Measurements from ENCODE around the gene SCUBE3.

SCUBE3 gene

DNA sequence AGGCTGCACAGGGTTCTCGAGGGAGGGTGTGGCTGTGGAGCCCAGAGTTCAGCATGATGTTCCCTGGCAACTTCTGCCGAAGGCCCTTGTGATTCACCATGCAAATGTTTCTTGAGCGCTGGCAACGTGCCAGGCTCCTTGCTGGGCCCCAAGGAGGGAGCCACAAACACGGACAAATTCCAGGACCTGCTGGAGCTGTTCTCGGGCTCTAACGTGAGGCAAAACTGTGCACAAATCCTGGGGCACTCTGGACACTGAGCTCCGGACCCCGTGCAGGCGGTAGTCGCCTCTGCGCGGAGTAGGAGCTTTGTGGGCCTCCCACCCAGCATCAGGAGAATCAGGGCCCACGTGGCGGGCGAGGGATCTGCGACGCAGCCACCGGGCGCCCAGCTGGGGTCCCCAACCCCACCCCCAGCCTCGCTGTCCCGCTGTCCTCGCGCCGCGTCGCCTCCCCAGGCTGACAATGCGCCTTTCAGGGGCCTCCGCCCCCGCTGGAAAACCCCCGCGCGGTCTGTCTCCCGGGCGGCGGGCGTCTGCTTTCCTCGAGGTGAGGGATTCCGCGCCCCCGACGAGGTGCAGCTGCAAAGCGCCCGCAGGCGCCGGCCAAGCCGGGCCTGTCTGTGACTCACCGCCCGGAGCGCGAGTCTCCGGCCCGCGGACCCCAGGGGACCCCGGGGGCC lies 31.7 kb upstream of the SCUBE3 start:
- DNase-seq (ENCODE audit: low read depth): peak; percentile 58

DNA sequence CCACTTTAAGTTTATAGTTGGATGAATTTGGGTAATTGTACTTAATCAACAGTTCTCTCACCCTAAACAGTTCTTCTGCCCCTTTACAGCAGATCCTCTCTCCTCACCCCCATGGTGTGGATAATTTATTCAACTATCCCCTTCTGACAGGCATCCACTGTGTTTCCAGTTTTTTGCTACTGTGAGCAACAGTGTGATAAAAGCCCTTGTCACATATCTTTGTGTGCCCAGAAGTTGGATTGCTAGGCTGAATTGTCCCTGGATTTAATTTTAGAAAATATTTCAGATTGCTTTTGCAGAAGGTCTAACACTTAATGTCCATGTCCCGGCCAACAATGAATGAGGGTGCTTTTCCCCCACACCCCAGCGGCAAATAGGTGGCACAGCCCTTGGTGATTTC lies 30.5 kb upstream of the SCUBE3 start:
- DNase-seq (ENCODE audit: low read depth): no peak

DNA sequence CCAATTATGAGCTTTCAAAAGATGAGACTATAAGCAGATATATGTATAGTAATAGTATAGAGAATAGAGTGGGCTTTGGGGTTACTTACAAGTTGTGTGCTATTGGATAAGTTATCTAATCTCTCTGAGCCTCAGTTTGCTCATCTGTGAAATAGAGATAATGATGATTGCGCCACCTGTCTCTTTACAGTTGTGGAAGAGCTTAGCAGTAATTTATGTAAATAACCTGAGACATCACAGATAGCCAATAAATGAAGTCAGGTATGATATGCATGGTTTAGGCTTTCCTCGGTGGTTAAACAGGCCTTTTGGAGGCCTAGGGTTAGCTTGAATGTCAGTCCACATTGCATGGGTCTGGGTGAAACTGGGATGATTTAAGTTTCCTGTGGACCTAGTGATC lies 29.8 kb upstream of the SCUBE3 start:
- DNase-seq (ENCODE audit: low read depth): no peak

DNA sequence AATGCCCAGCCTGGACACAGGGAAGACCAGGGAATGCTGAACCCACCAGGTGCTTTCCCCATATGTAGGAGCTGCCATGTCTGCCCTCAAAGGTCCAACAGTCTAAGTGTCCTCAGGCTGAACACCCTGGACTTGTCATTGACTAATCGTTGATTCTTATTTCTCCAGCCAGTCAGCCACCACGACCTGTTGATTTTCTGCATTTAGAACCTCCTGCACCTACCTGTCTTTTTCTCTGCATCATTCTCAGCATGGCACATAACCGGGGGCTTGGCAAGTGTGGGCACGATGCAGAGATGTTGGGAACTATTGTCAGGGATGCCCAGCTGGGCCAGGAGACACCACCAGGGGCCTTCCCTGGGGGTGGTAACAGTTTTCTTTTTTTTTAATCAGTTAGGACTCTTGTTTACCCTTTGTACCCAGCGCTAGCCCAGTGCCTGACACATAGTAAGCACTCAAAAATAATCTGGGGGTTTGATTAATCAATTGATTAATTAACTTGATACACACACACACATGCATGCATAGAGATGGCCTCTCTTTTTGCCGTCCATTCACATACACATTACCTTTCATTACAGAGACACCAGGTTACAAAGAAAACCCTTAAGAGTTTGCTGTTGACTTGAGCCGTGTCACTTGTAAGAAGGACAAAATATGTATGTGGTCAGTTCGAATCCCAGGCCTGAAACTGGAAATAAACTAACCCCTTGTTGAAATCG lies 29.0 kb upstream of the SCUBE3 start:
- no peak for DNase-seq (ENCODE audit: low read depth)

DNA sequence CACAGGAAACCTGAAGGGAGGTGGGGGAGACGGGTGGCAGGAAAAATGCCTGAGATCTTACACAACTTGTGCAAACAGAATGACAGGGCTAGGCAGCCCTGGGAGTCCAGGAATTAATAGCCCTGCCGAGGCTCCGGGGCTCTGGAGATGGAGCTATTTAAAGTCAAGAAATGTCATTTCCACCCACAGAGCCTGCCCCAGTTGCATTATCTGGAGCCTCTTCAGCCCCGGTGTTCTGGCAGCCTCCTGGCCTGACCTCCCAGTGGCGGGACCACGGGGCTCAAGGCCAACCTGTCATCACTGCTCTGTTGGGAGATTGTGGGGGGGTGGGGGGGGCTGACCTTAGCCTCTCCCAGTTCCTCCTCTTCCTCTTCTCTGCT lies 28.5 kb upstream of the SCUBE3 start:
- DNase-seq (ENCODE audit: low read depth): no peak

DNA sequence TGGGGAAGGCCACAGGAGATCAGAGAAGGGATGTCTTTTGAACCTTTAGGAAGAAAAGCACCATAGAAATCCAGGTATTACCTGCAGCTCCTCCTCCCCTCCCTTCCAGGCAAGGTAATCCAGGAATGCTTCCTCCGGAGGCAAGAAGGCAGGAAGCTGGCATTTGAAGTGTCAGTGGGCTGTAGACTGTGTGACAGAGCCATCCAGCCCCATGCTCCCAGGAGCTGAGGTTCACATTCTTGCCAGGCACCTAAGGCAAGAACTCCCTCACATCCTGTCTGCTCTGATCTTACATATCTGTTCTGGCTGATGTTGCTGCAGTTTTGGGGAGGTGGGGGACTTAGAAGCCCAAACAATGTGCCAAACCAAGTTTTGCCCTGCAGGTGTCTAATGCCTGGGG lies 27.8 kb upstream of the SCUBE3 start:
- no peak for DNase-seq (ENCODE audit: low read depth)

DNA sequence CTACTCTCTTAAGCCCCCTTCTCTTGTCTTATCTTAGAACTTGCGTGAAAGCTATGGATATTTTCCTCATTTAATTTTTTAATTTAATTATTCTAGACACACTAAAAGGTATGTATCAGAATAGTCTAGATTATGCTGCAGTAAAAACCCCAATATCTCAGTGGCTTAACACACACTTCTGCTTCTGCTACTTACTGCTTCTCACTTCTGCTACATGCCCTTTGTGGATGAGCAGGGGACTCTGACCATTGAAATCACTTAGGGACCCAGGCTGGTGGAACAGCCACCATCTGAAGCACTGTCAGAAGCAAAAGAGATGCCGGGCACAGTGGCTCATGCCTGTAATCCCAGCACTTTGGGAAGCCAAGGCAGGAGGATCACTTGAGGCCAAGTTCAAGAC lies 27.2 kb upstream of the SCUBE3 start:
- no peak for DNase-seq (ENCODE audit: low read depth)

DNA sequence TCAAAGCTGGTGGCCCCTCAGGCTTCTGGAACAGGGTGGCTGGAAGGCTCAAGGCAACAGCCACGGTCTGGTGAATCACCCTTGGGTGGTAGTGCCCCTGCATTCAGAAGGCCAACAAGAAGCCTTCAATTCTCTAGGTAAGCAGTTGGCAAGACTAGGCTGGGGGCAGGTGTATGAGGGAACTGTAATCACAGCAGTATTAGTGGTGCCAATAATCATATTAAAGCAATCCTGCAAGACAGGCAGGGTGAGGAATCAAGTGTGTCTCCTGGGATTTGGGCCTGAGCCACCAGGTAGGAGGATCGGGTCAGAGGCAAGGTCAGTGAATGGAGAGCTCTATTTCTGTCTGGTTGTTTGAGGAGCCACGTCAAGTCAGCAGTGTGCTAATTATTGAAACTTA lies 24.9 kb upstream of the SCUBE3 start:
- no peak for DNase-seq (ENCODE audit: low read depth)

DNA sequence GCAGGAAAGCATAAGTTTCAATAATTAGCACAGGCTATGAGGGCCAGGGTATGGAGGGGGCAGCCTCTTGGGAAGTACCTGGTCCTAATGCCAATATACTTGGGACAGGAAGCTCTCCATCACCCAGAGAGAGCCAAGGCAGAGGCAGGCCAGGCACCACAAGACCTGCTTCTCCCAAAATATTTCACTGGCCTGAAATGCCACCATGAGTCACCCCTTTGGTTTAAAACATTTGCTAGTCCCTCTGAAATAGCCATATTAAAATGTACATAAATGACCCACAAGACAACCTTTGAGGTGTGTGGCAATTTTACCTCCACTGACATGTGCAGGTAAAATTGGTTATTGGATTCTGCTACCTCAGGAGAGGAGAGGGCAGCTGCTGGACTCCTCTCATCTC lies 23.4 kb upstream of the SCUBE3 start:
- DNase-seq (ENCODE audit: low read depth): no peak

DNA sequence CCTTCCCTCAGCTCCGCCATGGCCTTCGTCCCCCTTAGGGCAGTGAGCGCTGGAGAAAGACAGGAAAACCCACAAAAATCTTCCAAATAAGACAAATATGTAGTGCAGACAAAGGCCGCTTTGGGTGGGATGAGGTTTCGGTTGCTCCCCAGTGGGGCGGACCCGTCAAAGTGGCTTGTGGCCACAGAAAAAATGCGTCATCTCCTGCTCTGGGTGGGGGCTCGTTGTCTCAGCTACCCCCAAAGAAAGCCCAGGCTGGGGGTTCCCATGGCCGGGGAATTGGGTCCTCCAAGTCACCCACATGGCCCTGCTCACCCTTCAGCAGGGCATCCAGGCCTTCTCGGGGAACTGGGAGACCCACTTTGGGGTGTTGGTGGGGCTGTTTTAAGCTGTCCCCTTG lies 21.9 kb upstream of the SCUBE3 start:
- no peak for DNase-seq (ENCODE audit: low read depth)

DNA sequence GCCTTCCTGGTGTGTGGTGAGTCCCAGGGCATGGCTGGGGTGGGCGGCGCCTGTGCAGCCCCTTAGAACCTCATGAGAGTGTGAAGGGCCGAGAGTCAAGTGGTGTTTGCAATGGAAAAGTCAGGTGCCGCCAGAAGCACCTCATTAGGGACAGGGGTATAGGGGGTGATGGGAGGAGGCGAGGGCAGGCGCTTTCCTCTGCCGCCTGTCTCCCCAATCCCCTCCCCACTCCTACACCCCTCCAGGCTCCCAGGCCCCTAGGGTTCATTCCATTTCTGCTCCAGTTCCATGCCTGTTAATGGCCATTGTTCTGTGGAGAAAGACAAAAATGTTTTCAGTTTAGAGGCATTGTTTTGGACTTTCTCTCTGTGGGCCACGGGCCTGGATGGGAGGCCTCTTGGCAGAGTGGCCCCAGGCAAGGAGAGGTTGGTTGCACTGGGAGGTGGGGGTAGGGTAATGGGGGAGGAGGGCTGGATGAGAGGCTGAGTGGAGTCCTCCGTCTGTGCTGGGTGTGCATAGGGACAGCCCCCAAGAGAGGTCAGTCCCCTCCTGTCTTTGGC lies 21.4 kb upstream of the SCUBE3 start:
- no peak for DNase-seq (ENCODE audit: low read depth)

DNA sequence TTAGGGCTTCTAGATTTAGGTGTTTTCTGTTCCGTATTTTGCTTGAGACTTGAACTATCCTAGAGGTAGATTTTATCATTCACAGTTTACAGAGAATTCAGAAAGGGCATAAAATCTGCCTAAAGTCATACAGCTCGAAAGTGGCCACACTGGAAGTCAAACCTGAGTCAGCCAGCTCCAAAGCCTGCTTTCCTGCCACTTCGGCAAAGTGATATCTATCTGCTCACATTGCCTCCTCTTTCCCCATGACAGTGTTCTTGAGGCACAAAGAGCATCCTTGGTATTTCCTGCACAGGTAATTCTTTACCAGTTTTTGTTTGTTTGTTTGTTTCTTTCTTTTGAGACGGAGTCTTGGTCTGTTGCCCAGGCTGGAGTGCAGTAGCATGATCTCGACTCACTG lies 19.4 kb upstream of the SCUBE3 start:
- no peak for DNase-seq (ENCODE audit: low read depth)

DNA sequence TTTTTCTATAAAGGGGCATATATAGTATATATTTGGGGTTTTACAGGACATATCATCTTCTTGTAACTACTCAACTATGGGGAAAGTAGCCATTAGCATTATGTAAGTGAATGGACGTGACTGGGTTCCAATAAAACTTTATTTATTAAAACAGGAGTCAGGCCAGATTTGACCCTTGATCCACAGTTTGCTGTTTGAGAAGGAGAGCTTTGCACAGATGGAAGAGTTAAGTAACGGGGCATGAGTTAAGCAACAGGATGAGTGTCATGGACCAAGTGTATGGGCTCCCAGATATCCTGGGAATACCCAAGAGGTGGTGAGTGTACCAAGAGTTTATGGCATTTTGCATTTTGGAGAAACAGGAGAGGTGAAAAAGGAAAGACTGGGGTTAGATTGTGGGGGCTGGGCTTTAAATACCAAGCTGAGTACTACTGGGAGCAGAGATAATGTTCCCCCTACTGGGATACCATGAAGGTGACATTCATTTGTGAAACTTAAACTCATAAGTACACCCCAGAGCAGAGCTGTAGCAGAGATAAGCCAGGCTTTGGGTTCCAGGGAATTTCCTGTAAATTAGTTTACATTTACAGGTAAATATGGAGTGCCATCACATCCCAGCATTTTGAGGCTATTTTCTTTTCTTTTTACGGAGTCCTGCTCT lies 18.5 kb upstream of the SCUBE3 start:
- no peak for DNase-seq (ENCODE audit: low read depth)

DNA sequence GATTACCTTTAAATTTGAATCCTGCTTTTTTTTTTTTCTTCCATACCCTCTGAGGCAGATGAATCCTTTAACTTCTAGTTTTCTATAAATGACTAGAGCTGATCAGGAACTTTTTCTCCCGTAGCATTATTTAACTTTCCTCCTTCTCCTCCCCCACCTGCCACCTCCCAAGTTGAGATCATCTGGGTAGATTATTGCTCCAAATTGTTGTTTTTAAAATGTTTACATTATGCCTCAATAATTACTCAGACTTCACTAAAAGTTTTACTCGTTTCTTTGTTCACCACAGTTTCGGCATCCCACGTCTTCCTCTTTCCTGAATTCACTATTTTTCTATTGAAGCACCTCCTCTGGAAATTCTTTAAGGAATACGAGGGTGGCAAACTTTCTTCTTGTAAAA lies 16.6 kb upstream of the SCUBE3 start:
- no peak for DNase-seq (ENCODE audit: low read depth)

DNA sequence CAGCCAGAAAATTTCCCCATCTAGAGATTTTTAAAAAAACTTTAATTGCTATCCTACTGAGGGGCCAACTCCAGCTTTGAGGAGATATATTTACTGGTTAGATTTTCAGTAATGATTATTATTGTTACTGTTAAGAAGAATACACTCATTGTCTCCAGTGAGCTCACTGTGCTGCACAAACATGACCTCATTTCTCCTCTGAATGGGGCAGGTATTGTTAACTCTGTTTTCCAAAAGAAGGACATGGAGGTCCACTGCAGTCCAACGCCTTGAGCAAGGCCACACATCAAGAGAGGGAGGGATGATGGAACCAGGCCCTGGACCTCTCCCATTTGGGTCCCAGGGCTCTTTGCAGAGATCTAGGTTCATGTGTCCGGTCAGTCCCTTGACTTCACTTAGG lies 13.9 kb upstream of the SCUBE3 start:
- DNase-seq (ENCODE audit: low read depth): no peak

DNA sequence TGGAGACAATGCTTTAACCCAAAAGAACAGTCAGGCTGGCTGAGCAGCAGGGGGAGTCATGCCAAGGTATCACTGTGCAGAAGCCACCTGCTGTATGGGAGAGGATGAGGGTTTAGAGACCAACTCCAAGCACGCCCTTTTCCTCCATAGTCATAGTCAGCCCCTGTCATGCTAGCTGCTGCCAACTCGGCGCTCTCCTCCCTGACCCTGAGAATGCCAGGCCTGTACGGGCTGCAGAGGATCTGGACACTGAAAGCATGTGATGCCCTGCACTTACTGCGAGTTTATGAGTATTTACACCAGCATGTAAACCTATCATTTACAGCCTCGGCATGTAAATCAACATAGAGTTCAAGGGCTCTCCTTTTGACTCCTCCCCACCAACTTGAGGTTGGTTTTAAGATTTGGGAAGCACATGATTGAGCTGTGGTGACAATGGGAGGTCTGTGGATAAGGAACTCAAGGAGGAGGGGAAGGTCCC lies 11.7 kb upstream of the SCUBE3 start:
- DNase-seq (ENCODE audit: low read depth): no peak

DNA sequence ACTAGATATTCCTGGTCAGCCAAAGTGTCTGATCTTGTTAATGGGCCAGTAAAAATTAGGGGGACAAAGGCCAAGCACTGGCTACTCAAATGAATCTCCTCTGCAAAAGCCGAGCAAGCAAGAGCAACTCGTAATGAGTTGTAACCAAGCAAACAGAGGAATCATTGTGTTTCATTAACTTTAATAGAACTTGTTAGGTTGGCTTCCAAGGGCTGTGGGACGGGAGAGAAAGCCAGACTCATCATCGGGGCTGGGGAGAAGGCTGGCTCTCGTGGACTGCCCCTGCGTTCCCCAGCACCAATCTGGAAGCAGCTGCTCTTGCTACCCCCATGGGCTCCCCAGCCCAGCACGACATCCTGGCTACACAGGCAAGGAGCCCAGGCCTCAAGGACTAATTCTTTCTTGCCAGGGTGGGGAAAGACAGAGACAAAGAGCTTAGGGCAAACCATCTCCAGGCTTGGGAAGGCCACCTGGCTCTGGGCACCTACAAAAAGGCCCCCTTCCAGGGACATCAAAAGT lies 10.5 kb upstream of the SCUBE3 start:
- DNase-seq (ENCODE audit: low read depth): no peak

DNA sequence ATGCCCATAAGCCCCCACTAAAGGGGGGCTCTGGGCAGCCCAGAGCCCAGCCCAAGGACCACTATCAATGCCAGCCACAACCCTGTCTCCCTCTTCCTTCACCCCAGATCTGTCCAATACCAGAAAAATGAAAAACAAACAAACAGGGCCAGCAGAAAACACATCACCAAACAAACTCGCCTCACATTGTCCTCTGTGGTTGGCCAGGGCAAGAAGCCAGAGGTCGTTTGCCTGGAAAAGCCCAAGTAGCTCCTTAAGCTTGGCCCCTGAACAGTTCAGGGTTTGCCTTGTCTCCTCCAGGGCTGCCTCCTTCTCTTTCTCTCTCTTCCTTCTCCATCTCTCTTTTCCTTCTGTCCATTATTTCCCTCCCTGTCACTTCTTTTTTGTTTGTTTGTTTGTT lies 10.1 kb upstream of the SCUBE3 start:
- no peak for DNase-seq (ENCODE audit: low read depth)

DNA sequence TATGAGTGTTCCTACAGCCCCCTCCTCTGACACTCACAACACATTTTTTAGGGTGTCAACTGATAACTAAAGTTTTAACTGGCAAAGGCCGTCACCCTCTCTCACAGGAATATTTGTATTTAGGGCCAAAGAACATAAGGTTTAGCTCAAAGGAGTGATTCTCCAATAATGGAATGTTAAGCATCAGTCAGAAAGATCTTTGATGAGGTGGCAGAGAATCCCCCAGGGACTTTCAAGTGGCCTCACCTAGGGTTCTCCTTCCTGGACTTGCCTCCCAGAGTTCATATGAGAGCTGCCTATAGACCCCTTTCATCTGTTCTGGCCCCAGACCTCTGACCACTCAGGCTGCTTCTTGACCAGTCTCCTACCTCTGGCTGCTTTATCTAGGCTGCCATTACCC lies 7.4 kb upstream of the SCUBE3 start:
- no peak for DNase-seq (ENCODE audit: low read depth)

DNA sequence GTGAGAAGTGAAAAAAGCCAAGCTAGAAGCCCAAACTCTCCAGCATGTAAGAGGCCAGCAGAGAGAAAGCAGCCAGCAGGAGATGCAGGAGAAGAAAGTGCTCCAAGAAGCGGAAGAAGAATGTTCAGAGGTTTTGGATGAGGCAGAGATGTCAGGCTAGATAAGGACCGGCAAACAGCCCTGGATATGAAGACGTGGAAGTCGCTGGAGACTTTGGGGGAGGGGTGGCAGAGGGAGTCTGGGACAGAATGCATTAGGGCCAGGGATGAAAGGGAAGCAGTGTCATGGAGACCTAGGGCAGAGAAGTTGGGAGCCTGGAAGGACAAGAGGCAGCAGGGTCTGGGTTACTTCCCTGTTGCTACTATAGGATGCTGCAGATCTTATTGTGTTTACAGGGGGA lies 5.3 kb upstream of the SCUBE3 start:
- DNase-seq (ENCODE audit: low read depth): no peak

DNA sequence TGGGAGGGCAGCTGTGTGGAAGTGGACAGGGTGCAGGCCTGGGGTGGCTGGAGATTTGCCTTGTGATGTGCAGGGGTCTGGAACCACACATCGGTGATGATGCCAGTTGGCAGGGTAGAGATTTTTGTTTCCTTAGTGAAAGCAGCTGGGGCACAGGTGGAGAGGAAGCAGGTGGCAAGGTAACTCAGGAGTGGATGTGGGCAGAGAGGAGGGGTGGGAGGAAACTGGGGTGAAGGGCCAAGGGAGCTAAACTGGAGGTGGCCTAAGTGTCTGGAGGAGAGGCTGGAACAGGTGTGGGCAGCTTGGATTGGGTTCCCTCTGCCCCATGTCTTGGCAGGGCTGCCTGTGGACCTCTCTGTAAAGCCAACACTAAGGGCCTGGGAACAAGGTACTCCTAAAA lies 4.7 kb upstream of the SCUBE3 start:
- DNase-seq (ENCODE audit: low read depth): no peak

DNA sequence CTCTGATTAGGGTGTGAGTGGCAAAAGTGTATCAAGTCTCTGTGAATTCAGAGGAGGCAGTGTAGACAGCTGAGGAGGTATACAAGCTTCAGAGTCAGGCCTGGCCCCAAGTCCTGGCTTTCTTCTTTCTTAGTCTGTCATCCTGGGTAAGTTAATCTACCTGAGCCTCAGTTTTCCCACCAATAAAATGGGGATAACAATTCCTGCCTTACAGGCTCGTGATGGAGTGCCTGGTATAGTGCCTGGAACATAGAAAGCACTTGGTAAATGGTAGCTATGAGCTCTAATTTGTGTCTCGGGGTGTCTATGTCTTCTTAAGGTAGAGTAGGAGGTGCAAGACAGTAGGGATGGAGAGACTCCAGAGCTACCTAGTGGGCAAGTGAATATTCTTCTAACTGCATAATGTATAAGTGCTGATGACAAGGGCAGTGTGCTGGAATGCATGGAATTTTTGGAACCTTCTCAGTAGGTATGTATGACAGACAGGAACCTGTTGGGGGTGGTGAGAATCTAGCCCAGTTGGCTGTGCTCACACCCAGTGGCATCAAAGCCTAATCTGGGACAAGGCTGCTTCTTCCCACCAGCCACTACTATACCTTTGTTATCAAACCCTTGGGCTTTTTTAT lies 4.0 kb upstream of the SCUBE3 start:
- DNase-seq (ENCODE audit: low read depth): no peak

All from GM04504 (cell line).